H7 (cell line): ENCODE measurements around the gene ENTHD1. TPM values are rescaled to one million over a fixed set of nuclear protein-coding genes. Genes with fewer than 3 reads are reported as not detected.

ENCODE experiments used
- DNase-seq: peaks from one replicate; pipeline ENCODE4 v3.0.0; 2012
- H3K27me3 ChIP-seq: 2 replicates; pipeline ENCODE4 v1.6.0; 2011; ENCODE audit warnings: mild to moderate bottlenecking, low read length; ENCODE audit not compliant: control insufficient read depth, insufficient read depth
- H3K36me3 ChIP-seq: replicated peaks from 2 replicates; pipeline ENCODE4 v1.5.1; 2011; ENCODE audit warnings: low read length; ENCODE audit not compliant: control insufficient read depth, insufficient read depth
- H3K4me3 ChIP-seq: 2 replicates; pipeline ENCODE4 v1.5.1; 2011; ENCODE audit warnings: low read depth, mild to moderate bottlenecking, control low read depth, low read length, moderate library complexity; ENCODE audit not compliant: insufficient read depth
- total RNA-seq: library from RNA; depleted of rRNA; stranded (reverse); fragments of >200 nt; shearing (Covaris generic); gene quantifications from 2 replicates; pipeline ENCODE4 v1.2.3, GENCODE V29; 2014; rRNA removed

Gene ENTHD1, protein sequence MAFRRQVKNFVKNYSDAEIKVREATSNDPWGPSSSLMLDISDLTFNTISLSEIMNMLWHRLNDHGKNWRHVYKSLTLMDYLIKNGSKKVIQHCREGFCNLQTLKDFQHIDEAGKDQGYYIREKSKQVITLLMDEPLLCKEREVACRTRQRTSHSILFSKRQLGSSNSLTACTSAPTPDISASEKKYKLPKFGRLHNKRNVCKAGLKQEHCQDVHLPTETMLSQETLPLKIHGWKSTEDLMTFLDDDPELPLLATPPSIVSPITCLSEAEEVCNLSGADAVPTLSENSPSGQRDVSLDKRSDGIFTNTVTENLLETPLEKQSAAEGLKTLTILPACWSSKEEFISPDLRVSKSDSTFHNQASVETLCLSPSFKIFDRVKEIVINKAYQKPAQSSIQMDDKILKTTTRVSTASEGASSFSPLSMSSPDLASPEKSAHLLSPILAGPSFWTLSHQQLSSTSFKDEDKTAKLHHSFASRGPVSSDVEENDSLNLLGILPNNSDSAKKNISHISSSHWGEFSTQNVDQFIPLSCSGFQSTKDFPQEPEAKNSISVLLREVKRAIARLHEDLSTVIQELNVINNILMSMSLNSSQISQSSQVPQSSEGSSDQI
- not detected in 2 replicates for total RNA-seq

DNA sequence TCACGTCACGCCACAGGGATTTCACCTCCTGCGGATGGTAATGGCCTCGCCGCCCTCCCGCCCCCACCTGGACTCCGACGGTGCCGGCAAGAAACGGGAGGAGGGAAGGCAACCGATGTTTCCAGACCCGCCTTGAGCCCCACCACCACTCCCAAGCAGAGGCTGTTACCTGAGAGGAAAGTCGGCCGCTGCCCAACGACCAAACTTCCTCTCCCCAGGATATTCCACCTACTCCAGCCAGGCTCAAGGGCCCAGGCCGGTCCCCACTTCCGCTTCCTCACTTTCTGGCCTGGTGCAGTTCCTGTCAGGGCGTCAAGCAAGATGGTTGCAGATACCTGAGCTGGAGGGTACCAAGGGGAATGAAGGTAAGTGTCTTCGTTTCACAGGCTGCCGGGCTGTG, at the start of gene ENTHD1:
Gene ENTHD1 (minus strand): TSS at position 235 of the 400 bp plus-strand sequence. CDS start 6,012 bp downstream, outside the sequence.
- H3K36me3 ChIP-seq = no peaks in the 10 kb centered on the region
- H3K4me3 ChIP-seq = no peak within 1 kb of the TSS
- no peak for DNase-seq
- no peaks in the 10 kb centered on the region for H3K27me3 ChIP-seq

DNA sequence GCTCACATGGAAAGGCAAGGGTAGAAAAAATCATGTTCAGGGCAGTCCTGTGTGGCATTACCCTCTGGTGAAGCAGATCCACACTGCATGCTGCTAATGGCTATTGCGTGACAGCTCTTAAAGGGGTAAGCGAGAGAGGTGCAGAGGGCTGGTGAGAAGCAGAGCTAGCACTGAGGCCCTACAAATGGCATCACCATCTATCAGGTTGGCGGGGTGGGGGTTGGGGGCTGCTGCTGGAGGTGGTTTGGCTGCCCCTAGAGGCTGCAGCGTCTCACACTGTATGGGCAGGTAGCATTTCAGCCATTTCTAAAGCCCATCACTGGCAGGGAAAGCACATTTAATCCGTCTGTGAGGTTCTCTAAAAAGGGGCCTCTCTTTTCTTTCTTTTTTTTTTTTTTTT, 49.8 kb upstream of the ENTHD1 start:
- H3K36me3 ChIP-seq = no peaks in the 10 kb centered on the region
- DNase-seq = peak; percentile 64
- no peaks in the 10 kb centered on the region for H3K27me3 ChIP-seq
- H3K4me3 ChIP-seq = no peak overlapping the region

DNA sequence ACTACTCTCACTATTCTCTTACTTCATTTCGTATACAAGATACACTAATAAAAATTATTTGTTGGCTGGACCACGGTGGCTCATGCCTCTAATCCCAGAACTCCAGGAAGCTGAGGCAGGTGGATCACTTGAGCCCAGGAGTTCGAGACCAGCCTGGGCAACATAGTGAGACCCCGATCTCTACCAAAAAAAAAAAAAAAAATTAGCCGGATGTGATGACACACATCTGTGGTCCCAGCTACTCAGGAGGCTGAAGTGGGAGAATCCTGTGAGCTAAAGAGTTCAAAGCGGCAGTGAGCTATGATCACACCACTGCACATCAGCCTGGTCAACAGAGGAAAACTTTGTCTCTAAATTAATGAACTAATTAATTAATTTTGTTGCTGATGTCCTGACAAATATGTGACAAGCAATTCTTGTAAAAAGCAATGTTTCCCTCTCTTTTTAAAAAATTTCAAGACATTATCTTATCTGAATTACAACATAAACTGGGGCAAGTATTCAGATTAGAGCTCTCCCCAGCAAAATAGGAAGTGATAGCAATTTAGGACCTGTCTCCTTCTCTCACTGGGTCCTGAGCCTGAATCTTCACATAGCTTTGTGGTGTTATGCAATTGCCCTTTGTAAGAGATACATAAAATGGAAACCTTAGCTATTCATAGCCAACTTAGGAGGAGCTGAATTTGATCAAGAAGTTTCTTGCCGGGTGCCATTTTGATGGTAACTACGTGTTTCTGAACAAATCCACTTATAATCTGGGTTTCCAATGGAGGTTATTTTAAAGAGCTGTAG, 49.1 kb upstream of the ENTHD1 start:
- Histone ChIP-seq H3K4me3 (no peak overlapping the region), H3K36me3 (no peaks in the 10 kb centered on the region), H3K27me3 (no peaks in the 10 kb centered on the region)
- DNase-seq = no peak

DNA sequence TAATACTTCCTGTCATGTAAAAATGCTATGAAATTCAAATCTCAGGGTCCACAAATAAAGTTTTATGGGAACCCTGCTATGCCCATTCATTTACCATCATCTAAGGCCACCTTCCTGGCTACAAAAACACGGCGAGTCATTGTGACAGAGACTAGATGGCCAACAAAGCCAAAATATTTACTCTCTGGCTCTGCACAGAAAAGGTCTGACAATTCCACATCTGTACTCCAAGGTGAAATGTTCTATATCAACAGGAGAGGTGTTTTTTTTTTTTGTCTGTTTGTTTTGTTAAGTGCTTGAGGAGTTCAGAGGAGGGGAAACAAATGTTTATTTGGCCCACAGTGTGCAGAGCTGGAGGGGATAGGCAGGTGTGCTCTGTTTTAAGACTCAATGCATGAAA, 48.0 kb upstream of the ENTHD1 start:
- no peak for DNase-seq

DNA sequence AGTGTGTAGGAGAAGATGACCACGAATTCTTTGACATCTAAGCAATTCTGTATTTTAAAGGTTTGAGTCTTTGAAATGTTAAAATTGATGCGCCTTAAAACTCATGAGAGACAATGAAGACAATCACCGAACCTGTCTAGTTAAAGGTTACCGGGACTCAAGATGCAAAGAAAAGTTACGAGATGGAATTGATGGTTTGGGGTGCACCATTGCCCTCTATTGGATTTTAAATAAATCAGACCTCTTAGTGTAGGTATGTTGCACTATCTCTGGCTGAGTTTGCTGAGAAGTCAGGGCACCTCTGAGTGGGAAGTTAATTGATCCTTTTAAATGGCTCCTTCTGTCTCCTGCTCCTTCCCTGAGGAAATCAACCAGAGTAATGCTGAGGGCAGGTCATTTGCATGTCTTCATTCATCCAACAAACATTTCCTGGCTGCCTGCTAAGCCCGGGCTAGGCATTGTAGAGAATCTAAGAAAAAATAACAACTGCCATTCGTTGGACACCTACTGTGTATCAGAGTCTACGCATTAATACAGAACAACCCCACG, 47.3 kb upstream of the ENTHD1 start:
- Histone ChIP-seq H3K27me3 (no peaks in the 10 kb centered on the region), H3K4me3 (no peak overlapping the region), H3K36me3 (no peaks in the 10 kb centered on the region)
- peak; percentile 26 for DNase-seq

More for the DNA sequence above, 48.0 kb upstream of the ENTHD1 start:
- Histone ChIP-seq H3K27me3 (no peaks in the 10 kb centered on the region), H3K4me3 (no peak overlapping the region), H3K36me3 (no peaks in the 10 kb centered on the region)

DNA sequence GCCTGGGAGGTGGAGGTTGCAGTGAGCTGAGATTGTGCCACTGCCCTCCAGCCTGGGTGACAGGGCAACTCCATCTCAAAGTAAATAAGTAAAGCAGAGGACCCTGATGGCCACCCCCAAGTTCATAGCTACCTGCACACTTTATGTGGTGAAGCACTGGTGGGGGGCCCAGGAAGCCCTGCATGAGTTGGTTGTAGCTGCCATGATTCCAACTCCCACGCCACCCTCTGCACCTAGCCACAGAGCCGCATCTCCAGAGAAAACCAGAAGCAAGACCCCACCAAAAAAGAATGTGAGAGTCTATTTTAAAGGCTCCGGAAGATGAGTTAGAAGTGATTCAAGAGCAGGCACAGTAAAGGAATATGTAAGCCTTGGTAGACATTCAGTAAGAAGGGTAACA, 46.3 kb upstream of the ENTHD1 start:
- no peaks in the 10 kb centered on the region for H3K27me3 ChIP-seq
- H3K36me3 ChIP-seq = no peaks in the 10 kb centered on the region
- no peak overlapping the region for H3K4me3 ChIP-seq
- DNase-seq = no peak

DNA sequence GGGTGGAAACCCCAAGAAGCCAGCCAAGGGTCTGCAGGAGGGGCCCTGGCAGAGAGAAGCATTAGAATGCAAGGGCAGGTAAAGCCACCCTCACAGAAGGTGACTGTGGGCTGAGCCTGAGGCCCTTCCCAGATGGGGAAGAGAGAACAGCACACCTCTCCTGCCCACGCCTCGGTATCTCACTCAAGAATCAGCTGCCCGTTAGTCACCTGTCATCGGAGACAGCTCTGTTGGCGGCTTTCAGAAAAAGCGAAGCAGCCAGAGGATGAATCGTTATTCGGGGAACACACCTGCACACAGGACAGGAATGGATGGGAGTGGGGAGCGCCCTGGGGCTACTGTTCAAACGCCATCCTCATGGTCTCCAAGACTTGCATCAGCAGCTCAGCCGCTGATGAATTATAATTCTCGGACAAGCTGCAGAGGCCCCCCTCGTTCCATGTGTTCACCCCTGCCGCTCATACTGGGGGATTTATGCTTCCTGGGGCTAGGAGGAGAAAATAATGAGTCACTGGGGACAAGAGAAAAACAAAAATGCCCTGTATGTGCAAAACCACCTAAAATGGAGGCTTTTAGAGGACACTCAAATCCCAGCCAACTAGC, 45.0 kb upstream of the ENTHD1 start:
- Histone ChIP-seq H3K4me3 (no peak overlapping the region), H3K36me3 (no peaks in the 10 kb centered on the region), H3K27me3 (no peaks in the 10 kb centered on the region)
- DNase-seq = no peak

DNA sequence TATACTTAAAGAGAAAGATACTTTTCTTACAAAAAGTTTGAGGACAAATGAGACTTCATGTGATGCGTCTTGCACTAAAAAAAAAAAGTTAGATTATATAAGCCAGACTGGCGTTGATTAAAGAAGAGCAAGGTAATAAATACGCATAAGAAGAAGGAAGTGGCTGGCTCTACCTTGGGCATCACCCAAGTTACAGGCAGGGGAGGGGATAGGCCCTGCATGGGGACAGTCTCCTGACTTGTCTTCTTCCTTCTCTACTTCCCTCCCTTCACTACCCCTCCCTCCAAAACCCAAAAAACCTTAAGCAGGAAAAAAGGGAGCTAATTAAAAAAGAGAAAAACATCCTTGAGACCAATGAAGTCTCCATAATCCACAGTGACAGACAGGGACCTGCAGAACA, 44.3 kb upstream of the ENTHD1 start:
- Histone ChIP-seq H3K4me3 (no peak overlapping the region), H3K27me3 (no peaks in the 10 kb centered on the region), H3K36me3 (no peaks in the 10 kb centered on the region)
- no peak for DNase-seq

DNA sequence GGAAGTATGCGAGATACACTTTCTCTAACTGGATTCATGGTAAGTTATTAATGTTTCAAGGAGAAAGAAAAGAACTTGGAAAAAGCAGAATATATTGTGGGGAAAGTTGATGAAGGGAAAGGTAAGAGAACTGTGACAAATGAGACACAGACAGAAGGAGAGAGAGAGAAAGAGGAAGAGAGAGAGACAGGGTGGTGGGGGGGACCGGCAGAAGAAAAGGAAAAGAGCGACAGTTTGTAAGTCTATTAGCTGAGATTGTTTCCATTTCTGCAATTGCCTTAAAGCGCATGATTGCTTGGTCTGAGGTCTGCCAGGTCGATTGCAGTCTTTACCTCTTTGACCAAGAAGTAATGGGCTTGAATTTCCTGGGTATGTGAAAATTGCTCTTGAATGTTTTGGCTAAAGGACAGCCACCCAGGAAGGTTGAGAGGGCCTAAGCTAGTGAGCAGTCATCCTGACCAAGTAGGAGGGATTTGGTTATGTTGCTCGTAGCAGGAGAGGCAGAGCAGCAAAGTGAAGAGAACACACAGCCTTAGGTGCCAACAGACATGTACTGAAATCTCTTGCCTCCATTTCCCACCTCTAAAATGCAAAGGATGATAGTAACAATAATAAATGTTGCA, 43.1 kb upstream of the ENTHD1 start:
- H3K36me3 ChIP-seq = no peaks in the 10 kb centered on the region
- H3K27me3 ChIP-seq = no peaks in the 10 kb centered on the region
- no peak overlapping the region for H3K4me3 ChIP-seq
- DNase-seq = no peak

DNA sequence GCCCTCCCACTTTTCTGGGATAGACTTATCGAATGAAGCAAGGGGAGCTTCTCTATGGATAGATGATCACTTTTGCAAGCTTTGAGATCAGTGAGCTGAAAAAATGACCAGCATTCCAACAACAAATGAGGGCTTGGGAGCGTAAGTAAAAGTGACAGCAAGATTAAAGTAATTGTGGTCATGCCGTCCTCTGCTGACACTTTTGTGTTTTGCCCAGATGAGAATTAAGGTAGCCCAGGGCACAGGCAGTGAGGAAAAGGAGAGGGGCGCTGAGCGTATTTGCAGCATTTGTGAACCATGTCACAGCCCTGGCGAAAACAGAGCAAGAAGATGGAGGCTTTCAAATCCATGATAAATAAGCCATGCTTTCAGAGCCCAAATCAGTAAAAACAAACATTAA, 42.1 kb upstream of the ENTHD1 start:
- H3K4me3 ChIP-seq = no peak overlapping the region
- H3K36me3 ChIP-seq = no peaks in the 10 kb centered on the region
- H3K27me3 ChIP-seq = no peaks in the 10 kb centered on the region
- DNase-seq = no peak

DNA sequence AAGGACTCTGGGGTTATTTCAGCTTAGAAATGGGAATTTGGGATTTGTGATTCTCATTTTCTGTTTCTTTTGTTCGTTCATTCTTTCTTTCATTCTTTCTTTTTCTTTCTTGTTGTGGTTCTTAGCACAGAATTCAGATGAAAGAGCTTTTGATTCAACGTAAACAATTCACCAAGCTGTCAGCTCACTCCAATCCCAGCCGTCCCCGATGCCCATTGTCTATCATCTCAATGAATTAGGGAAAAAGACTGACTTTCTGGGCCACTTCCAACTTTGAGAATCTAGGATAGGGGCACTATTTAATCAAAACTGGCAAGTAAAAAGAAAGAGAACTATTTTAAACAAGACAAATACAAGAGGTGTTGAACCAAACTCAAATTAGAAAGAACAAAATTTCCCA, 41.6 kb upstream of the ENTHD1 start:
- Histone ChIP-seq H3K4me3 (no peak overlapping the region), H3K36me3 (no peaks in the 10 kb centered on the region), H3K27me3 (no peaks in the 10 kb centered on the region)
- no peak for DNase-seq

DNA sequence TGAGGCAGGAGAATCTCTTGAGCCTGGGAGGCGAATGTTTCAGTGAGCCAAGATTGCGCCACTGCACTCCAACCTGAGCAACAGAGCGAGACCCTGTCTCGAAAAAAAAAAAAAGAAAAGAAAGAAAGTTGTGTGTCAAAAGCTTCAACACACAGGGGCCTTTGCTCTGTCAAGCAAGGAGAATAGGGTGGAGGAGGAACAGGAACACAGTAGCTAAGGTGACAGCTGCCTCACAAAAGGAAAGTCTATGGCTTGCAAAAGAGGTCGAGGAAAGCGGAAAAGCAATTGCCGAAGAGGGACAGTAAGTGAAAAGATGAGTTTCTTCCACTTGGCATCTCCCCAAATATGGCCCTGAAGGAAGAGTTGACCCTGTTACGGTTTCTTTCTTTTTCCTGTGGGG, 40.2 kb upstream of the ENTHD1 start:
- DNase-seq = no peak
- Histone ChIP-seq H3K27me3 (no peaks in the 10 kb centered on the region), H3K4me3 (no peak overlapping the region)

DNA sequence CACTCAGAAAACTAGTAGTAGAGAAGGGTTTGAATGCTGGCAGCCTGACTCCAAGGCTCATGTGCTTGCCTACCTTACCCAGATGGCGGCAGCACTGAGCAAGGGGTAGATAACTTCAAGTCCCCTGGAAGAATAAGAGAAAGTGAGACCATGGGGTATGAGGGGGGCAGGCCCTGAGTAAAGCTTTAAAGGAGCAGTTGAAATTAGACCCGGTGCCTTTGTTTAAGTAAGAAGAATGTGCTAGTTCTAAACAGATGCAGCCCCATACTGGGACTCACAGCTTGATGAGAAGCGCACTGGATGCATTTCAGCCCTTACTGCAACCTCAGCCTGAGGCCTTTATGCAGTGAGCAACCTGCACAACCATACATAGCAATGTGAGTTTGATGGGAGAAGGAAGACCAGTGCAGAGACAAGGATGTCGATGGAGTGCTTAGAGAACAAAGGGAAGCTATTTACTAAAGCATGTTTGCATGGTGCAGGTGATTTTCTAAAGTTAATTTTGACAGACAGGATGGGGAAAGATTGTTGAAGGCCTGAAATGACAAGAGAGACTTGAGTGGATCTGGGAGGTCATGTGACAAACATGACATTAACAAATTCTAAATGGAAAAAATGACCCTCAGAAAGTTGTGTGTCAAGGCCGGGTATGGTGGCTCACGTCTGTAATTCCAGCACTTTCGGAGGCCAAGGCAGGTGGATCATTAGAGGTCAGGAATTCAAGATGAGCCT, 39.5 kb upstream of the ENTHD1 start:
- DNase-seq = peak; percentile 86
- Histone ChIP-seq H3K36me3 (no peaks in the 10 kb centered on the region), H3K4me3 (no peak overlapping the region), H3K27me3 (no peaks in the 10 kb centered on the region)

More for the DNA sequence above, 40.2 kb upstream of the ENTHD1 start:
- H3K36me3 ChIP-seq = no peaks in the 10 kb centered on the region
